BLaER1 treated with 17β-estradiol and CSF1 and Interleukin-3, amounts not matched to agents 10 nM and 100 nM (cell line): Measurements from ENCODE around the gene CAMK2A.

Source experiments
- H3K27ac ChIP-seq, 11 experiments: shearing (Covaris generic); formaldehyde crosslinking; 2 replicates each; pipeline ENCODE4 v1.8.1; 2022
- H3K27me3 ChIP-seq, 11 experiments: shearing (Covaris generic); formaldehyde crosslinking; 2 replicates each; pipeline ENCODE4 v1.8.1; 2022
- H3K36me3 ChIP-seq, 11 experiments: shearing (Covaris generic); formaldehyde crosslinking; 2 replicates each; pipeline ENCODE4 v1.8.1; 2022
- H3K4me1 ChIP-seq, 10 experiments: shearing (Covaris generic); formaldehyde crosslinking; 2 replicates each; pipeline ENCODE4 v1.8.1; 2022
- H3K4me2 ChIP-seq, 11 experiments: shearing (Covaris generic); formaldehyde crosslinking; 2 replicates each; pipeline ENCODE4 v1.8.1; 2022
- H3K4me3 ChIP-seq, 10 experiments: shearing (Covaris generic); formaldehyde crosslinking; 2 replicates each; pipeline ENCODE4 v1.8.1; 2022
- H3K9ac ChIP-seq, 11 experiments: shearing (Covaris generic); formaldehyde crosslinking; 2 replicates each; pipeline ENCODE4 v1.8.1; 2022
- H3K9me3 ChIP-seq, 11 experiments: shearing (Covaris generic); formaldehyde crosslinking; replicated peaks in 1 of 11; 2 replicates each; pipeline ENCODE4 v1.8.1; 2022
- H4K20me1 ChIP-seq, 11 experiments: shearing (Covaris generic); formaldehyde crosslinking; 2 replicates each; pipeline ENCODE4 v1.8.1; 2022
- Cebpa-rat ChIP-seq, 11 experiments: shearing (Covaris generic); IDR thresholded peaks; 2 replicates each; pipeline ENCODE4 v1.8.1; 2022

CAMK2A gene

DNA sequence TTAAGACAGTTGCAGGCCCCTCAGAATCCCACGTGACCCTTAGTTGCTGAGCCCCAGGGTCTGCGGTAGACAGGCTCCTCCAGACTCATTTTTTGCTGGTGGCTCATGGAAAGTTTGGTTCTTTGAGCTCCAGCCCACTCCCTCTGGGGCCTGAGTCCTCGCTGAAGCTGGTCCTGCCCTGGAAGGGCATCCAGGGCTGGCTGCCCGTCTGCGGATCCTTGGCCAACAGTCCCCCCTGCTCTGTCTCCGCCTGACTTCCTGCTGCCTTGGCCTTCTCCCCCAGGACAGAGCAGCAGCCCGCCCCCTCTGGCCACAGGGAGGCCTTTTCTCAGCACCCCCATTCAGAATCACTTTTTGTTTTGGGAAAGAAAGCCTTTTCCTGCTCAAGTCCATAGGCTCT lies 75.3 kb downstream of the CAMK2A start:
- H3K27ac ChIP-seq: no peak overlapping the region
- H3K4me2 ChIP-seq: peak overlapping the region in 5 of 11 experiments; percentile 5 to 38 (median 17); a peak in 4 of 22 replicates
- H4K20me1 ChIP-seq: no peaks in the 10 kb centered on the region
- no peak overlapping the region; a peak in 1 of 22 replicates for H3K9ac ChIP-seq
- no peak overlapping the region for H3K4me3 ChIP-seq
- H3K36me3 ChIP-seq: no peaks in the 10 kb centered on the region
- H3K27me3 ChIP-seq: peaks cover 0 to 6% (median 0%) of the 10 kb centered on the region in 11 experiments; a peak in 2 of 22 replicates
- TF ChIP-seq Cebpa-rat (IDR thresholded peaks at IDR 0.05): no peak
- H3K9me3 ChIP-seq: no peaks in the 10 kb centered on the region
- peaks cover 19 to 56% (median 41%) of the 10 kb centered on the region in 10 experiments; a peak in 19 of 20 replicates for H3K4me1 ChIP-seq

DNA sequence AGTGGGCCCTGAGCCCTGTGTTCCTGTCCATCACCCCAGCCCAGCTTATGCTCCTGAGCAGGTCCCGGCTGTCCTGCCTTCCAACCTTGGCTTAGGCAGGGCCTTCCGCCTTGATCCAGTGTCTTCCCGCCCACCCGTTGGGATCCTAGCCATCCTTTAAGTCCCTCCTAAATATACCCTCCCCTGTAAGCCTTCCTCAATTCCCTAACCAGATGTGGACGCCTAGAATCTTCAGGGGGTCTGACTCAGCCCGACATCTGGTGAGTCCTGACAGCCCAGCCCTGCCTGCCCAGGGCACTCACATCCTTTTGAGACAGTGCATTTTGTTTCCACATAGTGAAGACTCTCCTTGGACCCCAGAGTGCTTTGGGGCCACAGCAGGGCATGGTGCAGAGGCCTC lies 76.0 kb downstream of the CAMK2A start:
- TF ChIP-seq Cebpa-rat (IDR thresholded peaks at IDR 0.05): no peak
- no peaks in the 10 kb centered on the region; a peak in 1 of 22 replicates for H4K20me1 ChIP-seq
- H3K4me3 ChIP-seq: no peak overlapping the region
- peaks cover 26 to 64% (median 49%) of the 10 kb centered on the region in 10 experiments for H3K4me1 ChIP-seq
- H3K27ac ChIP-seq: no peak overlapping the region
- H3K4me2 ChIP-seq: no peak overlapping the region
- peaks cover 0 to 9% (median 0%) of the 10 kb centered on the region in 11 experiments; a peak in 7 of 22 replicates for H3K27me3 ChIP-seq
- H3K36me3 ChIP-seq: no peaks in the 10 kb centered on the region
- H3K9ac ChIP-seq: no peak overlapping the region
- no peaks in the 10 kb centered on the region for H3K9me3 ChIP-seq

DNA sequence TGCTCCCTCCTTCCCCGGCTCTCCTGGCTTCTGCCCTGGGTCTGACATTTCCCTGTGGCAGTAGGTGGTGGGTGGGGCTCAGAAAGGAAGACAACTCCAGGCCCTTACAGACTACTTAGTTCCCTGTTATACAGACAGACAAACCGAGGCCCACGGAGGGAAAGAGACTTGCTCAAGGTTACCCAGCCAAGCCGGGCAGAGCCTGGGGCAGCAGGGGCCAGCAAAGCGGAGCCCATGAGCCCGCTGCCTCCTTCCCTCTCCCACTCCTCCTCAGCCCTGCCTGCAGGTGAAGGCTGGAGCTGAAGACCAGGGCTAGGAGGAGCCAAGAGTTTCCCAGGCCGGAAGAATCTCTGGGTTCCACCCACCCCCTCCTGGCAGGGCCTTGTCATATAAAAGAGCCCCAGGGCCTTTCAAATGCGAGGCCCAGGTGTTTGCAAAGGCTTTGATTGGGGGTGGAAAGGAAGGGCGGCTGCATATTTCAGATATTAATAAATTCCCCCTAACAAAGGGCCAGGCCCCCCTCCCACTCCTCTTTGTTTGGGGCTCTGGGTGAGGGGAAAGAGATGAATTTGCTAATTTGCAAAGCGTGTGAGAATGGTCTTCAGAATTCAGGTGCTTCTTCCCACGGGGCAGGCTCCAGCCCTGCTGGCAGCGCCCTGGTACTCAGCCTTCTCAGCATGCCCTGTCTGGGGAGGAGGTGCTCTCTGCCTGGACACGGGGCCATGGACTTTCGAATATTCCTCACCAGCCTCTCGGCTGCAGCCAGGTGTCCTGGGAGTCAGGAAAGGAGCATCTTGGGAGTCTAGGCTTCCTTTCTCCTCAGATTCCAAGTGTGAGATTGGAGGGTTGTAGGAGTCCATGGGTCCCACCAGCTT lies 78.2 kb downstream of the CAMK2A start:
- TF ChIP-seq Cebpa-rat (IDR thresholded peaks at IDR 0.05): no peak
- no peak overlapping the region for H3K27ac ChIP-seq
- H3K4me1 ChIP-seq: peaks cover 29 to 71% (median 51%) of the 10 kb centered on the region in 10 experiments
- no peaks in the 10 kb centered on the region; a peak in 1 of 22 replicates for H4K20me1 ChIP-seq
- H3K9ac ChIP-seq: peak overlapping the region in 1 of 11 experiments; percentile 19; a peak in 1 of 22 replicates
- peaks cover 0 to 14% (median 0%) of the 10 kb centered on the region in 11 experiments; a peak in 8 of 22 replicates for H3K27me3 ChIP-seq
- no peaks in the 10 kb centered on the region for H3K9me3 ChIP-seq
- peak overlapping the region in 10 of 11 experiments; percentile 2 to 99 (median 56); a peak in 12 of 22 replicates for H3K4me2 ChIP-seq
- no peak overlapping the region for H3K4me3 ChIP-seq
- H3K36me3 ChIP-seq: no peaks in the 10 kb centered on the region

DNA sequence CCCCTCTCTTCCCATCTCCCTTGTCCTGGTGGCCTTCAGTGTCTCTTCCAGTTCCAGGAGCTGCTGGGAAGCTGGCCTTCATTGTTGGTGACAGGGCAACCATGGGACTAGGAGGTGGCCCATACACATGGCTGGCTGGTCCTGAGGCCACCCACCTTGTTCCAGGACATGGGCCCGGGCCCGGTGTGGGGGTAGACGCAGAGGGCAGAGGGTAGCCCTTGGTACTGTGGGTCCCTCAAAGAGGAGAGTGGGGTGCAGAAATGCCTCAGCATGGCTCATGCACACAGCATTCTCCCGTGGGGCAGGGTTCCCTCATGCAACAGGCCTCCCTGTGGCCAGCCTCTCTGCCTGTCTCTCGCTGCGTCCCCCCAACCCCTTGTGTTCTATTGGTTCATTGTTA lies 78.9 kb downstream of the CAMK2A start:
- H3K4me2 ChIP-seq: peak overlapping the region in 9 of 11 experiments; percentile 22 to 99 (median 79); a peak in 14 of 22 replicates

DNA sequence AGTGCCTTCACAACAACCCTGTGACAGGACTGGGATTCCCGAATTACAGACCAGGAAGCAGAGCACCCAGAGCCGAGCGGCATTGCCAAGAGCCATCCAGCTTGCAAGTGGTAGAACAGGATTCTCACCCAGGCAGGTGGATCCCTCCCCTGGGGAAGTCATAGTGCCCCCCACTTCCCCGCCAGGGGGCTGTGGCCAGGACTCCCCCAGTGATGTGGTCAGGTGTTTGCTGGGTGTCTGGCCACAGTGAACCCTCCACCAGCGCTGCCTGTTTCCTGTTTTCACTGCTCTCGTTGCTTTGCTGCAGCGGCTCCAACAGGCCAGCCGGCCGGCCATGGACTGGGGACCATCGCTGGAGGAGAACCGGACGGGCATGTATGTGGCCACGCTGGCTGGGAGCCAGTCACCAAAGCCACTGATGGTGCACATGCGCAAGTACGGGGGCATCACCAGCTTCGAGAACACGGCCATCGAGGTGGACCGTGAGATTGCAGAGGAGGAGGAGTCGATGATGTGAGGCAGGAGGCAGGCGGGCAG lies 80.4 kb downstream of the CAMK2A start:
- Histone ChIP-seq H3K9me3 (no peaks in the 10 kb centered on the region), H3K4me2 (peak overlapping the region; percentile 76 to 99 (median 83))

More for the DNA sequence above, 78.9 kb downstream of the CAMK2A start:
- H3K27ac ChIP-seq: no peak overlapping the region
- H3K4me1 ChIP-seq: peaks cover 22 to 77% (median 52%) of the 10 kb centered on the region in 10 experiments
- no peak overlapping the region for H3K4me3 ChIP-seq
- H3K9me3 ChIP-seq: no peaks in the 10 kb centered on the region
- H3K36me3 ChIP-seq: no peaks in the 10 kb centered on the region
- no peak for TF ChIP-seq Cebpa-rat (IDR thresholded peaks at IDR 0.05)
- H3K9ac ChIP-seq: no peak overlapping the region; a peak in 1 of 22 replicates
- peaks cover 0 to 14% (median 0%) of the 10 kb centered on the region in 11 experiments; a peak in 8 of 22 replicates for H3K27me3 ChIP-seq
- no peaks in the 10 kb centered on the region; a peak in 1 of 22 replicates for H4K20me1 ChIP-seq

DNA sequence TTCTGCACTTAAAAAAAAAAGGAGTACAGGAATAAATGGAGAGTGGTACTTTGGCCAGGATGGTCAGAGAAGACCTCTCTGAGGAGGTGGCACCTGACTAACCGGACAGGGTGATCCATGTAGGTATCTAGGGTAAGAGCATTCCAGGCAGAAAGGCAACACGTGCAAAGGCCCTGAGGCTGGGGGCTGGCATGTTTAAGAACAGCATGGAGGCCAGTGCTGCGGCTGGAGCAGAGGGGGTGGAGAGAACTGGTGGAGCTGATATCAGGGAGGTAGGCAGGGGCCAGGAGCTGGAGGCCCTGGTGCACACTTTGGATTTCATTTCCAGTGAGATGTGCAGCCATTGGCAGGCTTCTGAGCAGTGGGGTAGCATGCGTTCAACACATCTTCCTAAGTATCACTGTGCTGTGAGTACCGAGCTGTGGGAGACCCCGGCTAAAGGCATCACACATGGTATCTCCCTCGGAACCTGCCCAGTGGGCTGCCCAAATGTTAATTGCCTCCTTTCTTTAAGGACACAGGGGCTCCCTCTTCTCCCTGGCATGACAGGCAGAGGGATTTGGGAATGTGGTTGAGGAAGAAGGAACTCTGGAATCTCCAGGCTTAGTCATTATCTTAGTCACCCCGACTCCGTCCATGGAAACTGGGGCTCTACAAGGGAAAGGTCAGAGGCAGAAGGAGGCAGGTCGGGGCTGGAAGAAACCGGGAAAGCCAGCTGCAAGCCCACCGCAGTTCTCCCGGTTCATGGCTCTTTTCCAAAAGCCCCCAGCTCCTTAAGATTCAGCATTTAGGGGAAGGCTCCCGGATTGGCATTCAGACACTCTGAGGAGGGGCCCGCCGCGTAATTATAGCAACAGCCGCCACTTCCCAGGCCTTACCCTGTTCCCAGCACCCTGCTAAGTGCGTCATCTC lies 81.1 kb downstream of the CAMK2A start:
- peak overlapping the region in 3 of 11 experiments; percentile 36 to 55 (median 36); a peak in 4 of 22 replicates for H3K27ac ChIP-seq
- peak overlapping the region in 8 of 11 experiments; percentile 4 to 57 (median 25); a peak in 10 of 22 replicates for H3K9ac ChIP-seq
- peaks cover 0 to 14% (median 0%) of the 10 kb centered on the region in 11 experiments; a peak in 8 of 22 replicates for H3K27me3 ChIP-seq
- H3K9me3 ChIP-seq: no peaks in the 10 kb centered on the region
- H3K36me3 ChIP-seq: no peaks in the 10 kb centered on the region
- H3K4me1 ChIP-seq: peaks cover 22 to 74% (median 53%) of the 10 kb centered on the region in 10 experiments
- TF ChIP-seq Cebpa-rat (IDR thresholded peaks at IDR 0.05): no peak
- H3K4me2 ChIP-seq: peak overlapping the region; percentile 76 to 99 (median 83)
- peak overlapping the region in 4 of 10 experiments; percentile 3 to 28 (median 24); a peak in 2 of 20 replicates for H3K4me3 ChIP-seq
- no peaks in the 10 kb centered on the region; a peak in 1 of 22 replicates for H4K20me1 ChIP-seq

More for the DNA sequence above, 80.4 kb downstream of the CAMK2A start:
- Histone ChIP-seq H3K4me1 (peaks cover 22 to 77% (median 50%) of the 10 kb centered on the region in 10 experiments), H3K9ac (peak overlapping the region in 9 of 11 experiments; percentile 4 to 57 (median 31); a peak in 10 of 22 replicates), H3K36me3 (no peaks in the 10 kb centered on the region), H3K4me3 (peak overlapping the region in 6 of 10 experiments; percentile 3 to 28 (median 22); a peak in 7 of 20 replicates), H3K27ac (peak overlapping the region in 4 of 11 experiments; percentile 21 to 55 (median 36); a peak in 4 of 22 replicates), H3K27me3 (peaks cover 0 to 14% (median 0%) of the 10 kb centered on the region in 11 experiments; a peak in 8 of 22 replicates), H4K20me1 (no peaks in the 10 kb centered on the region; a peak in 1 of 22 replicates)
- no peak for TF ChIP-seq Cebpa-rat (IDR thresholded peaks at IDR 0.05)

DNA sequence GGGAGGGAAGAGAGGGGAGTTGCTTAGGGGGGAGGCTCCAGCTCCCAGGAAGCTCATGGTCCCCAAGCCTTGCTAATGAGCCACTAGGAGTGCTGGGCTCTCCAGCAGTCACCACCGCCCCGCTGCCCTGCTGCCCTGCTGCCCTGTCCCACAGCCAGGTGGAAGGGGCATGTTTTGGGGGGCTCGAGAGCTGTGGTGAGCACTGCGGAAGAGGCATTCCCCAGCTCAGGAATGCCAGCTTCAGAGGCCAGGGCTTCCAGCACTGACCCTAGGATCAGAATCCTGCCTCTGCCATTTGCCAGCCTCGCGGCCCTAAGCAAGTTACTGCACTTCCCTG lies 82.8 kb downstream of the CAMK2A start:
- Histone ChIP-seq H3K9me3 (no peaks in the 10 kb centered on the region), H3K4me2 (peak overlapping the region in 8 of 11 experiments; percentile 8 to 50 (median 44); a peak in 15 of 22 replicates), H3K4me3 (no peak overlapping the region), H3K36me3 (no peaks in the 10 kb centered on the region), H3K27ac (no peak overlapping the region), H3K9ac (0 out of 22 replicates have a peak overlapping the region, but pooled peaks of 1 of the 11 experiments have one; percentile 13), H3K27me3 (peaks cover 0 to 14% (median 0%) of the 10 kb centered on the region in 11 experiments; a peak in 8 of 22 replicates), H4K20me1 (no peaks in the 10 kb centered on the region; a peak in 1 of 22 replicates), H3K4me1 (peaks cover 22 to 61% (median 50%) of the 10 kb centered on the region in 10 experiments)
- no peak for TF ChIP-seq Cebpa-rat (IDR thresholded peaks at IDR 0.05)
